Spleen (tissue), 7 donors: ENCODE data around the gene FAM174B.

Source experiments
- POLR2A ChIP-seq, 3 donors: fragments of 450-650 bp; IDR thresholded peaks; one replicate each; pipeline ENCODE4 v1.5.1; 2017; ENCODE audit warnings: antibody characterized with exemption in 3 of 3, mild to moderate bottlenecking in 1 of 3
- TF ChIP-seq, protein P1 (sequence below), 11 experiments: fragments of 200-600 bp in 7 of 11; fragments of 450-650 bp in 4 of 11; sonication (generic) in 4 of 11; IDR thresholded peaks in 8 of 11; conservative IDR thresholded peaks in 3 of 11; 1 replicate in 7 of 11; 2 replicates in 4 of 11; pipeline versions ENCODE4 v1.4.0 to v1.8.0; 2016 to 2021; ENCODE audit warnings: antibody characterized with exemption in 11 of 11, inconsistent platforms in 4 of 11, mild to moderate bottlenecking in 1 of 11
- donor health status: DM: no; HTN: no; CAD: no; lungs with moderate emphysema.
- donor health status: DM: no; HTN: no; CAD: no.
- donor health status: DM: no; HTN: no; CAD: no.

- TF ChIP-seq, protein P1, sequence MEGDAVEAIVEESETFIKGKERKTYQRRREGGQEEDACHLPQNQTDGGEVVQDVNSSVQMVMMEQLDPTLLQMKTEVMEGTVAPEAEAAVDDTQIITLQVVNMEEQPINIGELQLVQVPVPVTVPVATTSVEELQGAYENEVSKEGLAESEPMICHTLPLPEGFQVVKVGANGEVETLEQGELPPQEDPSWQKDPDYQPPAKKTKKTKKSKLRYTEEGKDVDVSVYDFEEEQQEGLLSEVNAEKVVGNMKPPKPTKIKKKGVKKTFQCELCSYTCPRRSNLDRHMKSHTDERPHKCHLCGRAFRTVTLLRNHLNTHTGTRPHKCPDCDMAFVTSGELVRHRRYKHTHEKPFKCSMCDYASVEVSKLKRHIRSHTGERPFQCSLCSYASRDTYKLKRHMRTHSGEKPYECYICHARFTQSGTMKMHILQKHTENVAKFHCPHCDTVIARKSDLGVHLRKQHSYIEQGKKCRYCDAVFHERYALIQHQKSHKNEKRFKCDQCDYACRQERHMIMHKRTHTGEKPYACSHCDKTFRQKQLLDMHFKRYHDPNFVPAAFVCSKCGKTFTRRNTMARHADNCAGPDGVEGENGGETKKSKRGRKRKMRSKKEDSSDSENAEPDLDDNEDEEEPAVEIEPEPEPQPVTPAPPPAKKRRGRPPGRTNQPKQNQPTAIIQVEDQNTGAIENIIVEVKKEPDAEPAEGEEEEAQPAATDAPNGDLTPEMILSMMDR (IDR thresholded peaks at IDR 0.05 in 8 of 11, conservative IDR thresholded peaks at IDR 0.05 in 3 of 11) = no peak
- no peak for TF ChIP-seq POLR2A (IDR thresholded peaks at IDR 0.05)
Measured at GRCh38 chr15:92687746-92688145, 32.2 kb upstream of the FAM174B start.
